GM19043 (cell line): ENCODE measurements around the gene DDIAS.
"Not testable (repeated sequence)": the region's sequence is repeated elsewhere in the genome, so short reads cannot be mapped to it uniquely, and the experiment has no call there.

Source experiments
- ATAC-seq: cut with Tn5 transposase; IDR thresholded peaks from one replicate; pipeline ENCODE4 v1.9.1; 2021; ENCODE audit warnings: low read depth; ENCODE audit not compliant: unreplicated experiment

Gene DDIAS

GRCh38 chr11:82919786-82920185, 18.2 kb downstream of the DDIAS start:
- not testable (repeated sequence) for ATAC-seq

DNA sequence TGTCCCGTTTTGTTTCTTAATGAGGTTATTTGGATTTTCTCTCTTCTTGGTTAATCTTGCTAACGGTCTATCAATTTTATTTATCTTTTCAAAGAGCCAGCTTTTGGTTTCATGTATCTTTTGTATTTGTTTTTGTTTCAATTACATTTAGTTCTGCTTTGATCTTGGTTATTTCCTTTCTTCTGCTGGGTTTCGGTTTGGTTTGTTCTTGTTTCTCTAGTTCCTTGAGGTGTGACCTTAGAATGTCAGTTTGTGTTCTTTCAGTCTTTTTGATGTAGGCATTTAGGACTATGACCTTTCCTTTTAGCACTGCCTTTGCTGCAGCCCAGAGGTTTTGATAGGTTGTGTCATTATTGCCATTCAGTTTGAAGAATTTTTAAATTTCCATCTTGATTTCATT, 18.7 kb downstream of the DDIAS start:
- ATAC-seq, result not testable (repeated sequence)

DNA sequence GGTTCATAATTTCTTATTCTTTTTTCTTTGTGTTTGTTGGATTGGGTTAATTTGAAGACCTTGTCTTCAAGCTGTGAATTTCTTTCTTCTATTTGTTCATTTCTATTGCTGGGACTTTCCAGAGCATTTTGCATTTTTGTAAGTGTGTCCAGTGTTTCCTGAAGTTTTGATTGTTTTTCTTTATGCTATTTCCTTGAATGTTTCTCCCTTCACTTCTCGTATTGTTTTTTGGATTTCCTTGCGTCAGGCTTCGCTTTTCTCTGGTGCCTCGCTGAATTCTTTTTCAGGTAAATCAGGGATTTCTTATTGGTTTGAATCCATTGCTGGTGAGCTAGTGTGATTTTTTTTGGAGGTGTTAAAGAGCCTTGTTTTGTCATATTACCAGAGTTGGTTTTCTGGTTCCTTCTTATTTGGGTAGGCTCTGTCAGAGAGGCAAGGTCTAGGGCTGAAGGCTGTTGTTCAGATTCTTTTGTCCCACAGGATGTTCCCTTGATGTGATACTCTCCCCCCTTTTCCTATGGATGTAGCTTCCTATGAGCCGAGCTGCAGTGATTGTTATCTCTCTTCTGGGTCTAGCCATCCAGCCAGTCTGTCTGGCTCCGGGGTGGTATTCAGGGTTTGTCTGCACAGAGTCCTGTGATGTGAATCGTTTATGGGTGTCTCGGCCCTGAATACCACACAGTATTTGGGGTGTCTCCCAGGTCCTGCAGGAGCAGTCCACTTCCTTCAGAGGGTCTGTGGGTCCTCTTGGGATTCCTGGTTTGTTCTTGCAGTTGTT, 21.0 kb downstream of the DDIAS start:
- not testable (repeated sequence) for ATAC-seq

DNA sequence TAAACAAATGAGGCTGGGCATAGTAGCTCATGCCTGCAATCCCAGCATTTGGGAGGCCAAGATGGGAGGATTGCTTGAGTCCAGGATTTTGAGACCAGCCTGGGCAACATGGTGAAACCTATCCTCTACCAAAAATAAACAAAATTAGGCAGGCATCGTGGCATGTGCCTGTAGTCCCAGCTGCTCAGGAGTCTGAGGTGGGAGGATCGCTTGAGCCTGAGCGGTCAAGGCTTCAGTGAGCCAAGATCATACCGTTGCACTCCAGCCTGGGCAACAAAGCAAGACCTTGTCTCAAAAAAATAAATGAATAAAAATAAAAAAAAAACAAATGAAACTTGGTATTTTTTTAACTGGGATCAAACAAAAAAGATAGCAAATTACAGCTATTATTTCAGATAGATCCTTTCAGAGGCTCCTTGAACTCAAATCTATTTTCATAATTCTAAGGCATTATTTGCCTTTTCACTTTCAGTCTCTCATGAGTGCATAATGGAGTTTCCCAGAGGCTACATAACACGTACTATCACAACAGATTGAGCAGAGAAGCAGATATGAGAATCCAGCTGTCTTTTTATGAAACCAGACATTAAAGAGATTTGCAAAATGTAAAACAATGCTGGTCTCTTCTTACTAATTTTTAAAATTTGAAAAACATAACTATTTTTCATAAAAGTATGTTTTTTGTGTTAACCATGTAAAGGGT, 23.1 kb downstream of the DDIAS start:
- ATAC-seq, result peak; percentile 55

DNA sequence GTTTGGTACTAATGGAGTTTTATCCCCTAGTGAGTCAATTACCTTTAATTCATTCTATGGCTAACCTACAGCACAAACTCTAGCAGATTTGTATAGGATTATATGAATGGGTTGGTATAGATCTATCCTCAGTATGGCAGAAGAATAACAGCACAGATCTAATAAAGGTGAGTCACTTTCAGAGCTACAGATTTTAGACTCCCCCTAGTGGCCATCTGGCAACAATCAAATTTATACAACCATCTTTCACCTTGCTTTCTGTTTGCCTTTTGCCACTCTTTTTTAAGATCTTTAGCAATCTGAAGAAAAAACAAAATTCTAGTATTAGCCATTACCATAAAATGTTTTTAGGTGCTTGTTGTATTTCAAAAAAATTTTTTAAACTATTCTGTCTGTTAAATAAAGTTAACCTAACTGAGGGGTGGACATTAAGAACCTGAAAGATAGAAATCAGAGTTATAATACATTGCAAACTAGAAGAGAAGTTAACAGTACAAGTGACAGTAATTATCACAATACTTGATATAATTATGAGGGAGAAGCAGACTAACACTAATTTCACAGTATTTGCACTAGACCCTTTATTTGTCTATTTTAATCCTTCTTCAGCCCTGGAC, 25.8 kb downstream of the DDIAS start:
- ATAC-seq, result peak; percentile 54

GRCh38 chr11:82929121-82929520, 27.6 kb downstream of the DDIAS start:
- ATAC-seq, result no peak

- ATAC-seq, result no peak
Observed at GRCh38 chr11:82930229-82930628, 28.7 kb downstream of the DDIAS start.

GRCh38 chr11:82930734-82931133, 29.2 kb downstream of the DDIAS start:
- ATAC-seq, result no peak

DNA sequence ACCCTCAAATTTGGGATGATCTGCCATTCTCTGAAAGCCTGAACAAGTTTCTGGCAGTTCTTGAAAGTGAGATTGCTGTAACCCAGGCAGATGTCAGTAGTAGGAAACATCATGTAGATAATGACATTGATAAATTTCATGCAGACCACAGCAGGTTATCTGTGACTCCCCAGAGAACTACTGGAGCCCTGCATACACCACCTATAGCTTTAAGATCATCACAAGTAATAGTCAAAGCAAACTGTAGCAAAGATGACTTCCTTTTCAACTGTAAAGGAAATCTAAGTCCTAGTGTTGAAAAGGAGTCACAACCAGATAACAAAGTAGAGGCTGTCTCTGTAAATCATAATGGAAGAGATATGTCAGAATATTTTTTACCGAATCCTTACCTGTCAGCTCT, 31.0 kb downstream of the DDIAS start:
- no peak for ATAC-seq

GRCh38 chr11:82936261-82936660, 34.7 kb downstream of the DDIAS start:
- no peak for ATAC-seq

DNA sequence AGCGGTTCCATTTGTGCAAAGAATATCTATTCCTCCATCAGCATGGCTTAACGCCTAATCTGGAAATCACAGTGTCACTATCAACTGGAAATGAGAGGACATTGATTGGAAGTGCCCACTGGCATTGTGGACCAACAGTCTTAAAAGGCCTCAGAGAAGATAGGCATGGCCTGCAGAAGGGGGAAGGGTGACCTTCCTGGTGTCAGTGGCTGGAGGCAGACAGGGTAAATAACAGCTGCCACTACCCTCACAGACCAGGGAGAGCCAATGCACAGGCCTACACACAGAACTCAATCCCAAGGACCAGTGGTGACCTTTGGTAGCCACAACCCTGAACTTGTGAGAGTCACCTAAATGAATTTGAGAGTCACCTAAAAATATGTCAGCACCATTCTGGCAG, 36.0 kb downstream of the DDIAS start:
- no peak for ATAC-seq

DNA sequence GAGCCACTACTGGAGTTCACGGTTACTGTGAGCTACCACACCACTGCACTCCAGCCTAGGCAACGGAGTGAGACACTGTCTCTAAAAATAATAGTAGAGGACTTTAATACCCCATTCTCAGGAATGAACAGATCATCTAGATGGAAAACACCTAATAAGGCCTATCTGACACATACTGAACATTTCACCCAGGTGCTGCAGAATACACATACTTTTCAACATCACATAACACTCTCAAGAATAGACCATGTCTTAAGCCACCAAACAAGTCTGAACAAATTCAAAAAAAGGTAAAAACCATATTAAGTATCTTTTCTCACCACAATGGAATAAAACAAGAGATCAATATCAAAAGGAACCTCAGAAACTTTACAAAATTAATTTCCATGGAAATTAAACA, 37.9 kb downstream of the DDIAS start:
- ATAC-seq, result no peak

DNA sequence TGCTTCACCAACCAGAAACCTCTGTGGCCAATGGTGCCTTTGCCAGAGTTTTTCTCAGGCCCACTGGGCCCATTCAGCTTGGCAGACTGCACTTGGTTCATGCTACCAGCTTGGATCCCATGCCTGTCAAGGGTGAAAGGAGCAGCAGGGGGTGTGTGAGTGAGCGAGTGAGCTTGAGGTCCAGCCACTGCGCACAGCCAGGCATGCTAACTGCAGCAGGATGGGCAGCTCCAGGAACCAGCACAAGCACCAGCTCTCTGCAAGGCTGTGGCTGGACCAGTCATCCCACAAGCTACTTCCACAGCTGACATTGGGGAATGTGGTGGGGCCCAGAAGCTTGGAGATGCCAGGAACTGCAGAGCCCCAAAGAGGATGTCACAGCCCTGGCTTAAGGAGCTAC, 40.8 kb downstream of the DDIAS start:
- ATAC-seq, result no peak

DNA sequence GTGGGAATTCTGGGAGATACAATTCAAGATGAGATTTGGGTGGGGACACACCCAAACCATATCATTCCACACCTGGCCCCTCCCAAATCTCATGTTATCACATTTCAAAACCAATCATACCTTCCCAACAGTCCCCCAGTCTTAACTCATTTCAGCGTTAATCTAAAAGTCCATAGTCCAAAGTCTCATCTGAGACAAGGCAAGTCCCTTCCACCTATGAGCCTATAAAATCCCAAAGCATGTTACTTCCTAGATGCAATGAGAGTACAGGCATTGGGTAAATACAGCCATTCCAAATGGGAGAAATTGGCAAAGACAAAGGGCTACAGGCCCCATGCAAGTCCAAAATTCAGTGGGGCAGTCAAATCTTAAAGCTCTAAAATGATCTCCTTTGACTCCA, 41.9 kb downstream of the DDIAS start:
- not testable (repeated sequence) for ATAC-seq

- no peak for ATAC-seq
Observed at GRCh38 chr11:82944198-82944597, 42.7 kb downstream of the DDIAS start.

GRCh38 chr11:82945041-82945440, 43.5 kb downstream of the DDIAS start:
- ATAC-seq, result not testable (repeated sequence)

- no peak for ATAC-seq
Observed at GRCh38 chr11:82945682-82946081, 44.1 kb downstream of the DDIAS start.

GRCh38 chr11:82949352-82949751, 47.8 kb downstream of the DDIAS start:
- ATAC-seq, result no peak

- not testable (repeated sequence) for ATAC-seq
Observed at GRCh38 chr11:82950502-82950901, 49.0 kb downstream of the DDIAS start.

- ATAC-seq, result not testable (repeated sequence)
Observed at GRCh38 chr11:82955736-82956453, 54.4 kb downstream of the DDIAS start.
